HepG2 (cell line): Measurements from ENCODE around the gene PPP1R12C. TPM values are rescaled to one million over a fixed set of nuclear protein-coding genes. Genes with fewer than 3 reads are reported as not detected.

ENCODE experiments used
- ATAC-seq: fragments of 200-7000 bp; cut with Tn5 transposase; 3 replicates; pipeline ENCODE4 v1.9.1; 2020; ENCODE audit warnings: mild to moderate bottlenecking, moderate library complexity
- BruUV-seq: library from RNA; stranded (reverse); fragments of 400-500 nt; replicated peaks from 2 replicates; lab custom pipeline; 2021; lab: Mats Ljungman, UMichigan
- CTCF ChIA-PET: fragments of 300-600 bp; formaldehyde crosslinking; extraction: SDS; loops from one replicate; lab custom pipeline; 2021; ENCODE audit warnings: low total read pairs, inconsistent platforms, low intra/inter-chr PET ratio; lab: Yijun Ruan, JAX
- POLR2A ChIA-PET: fragments of 350-600 bp; sonication (Branson Sonifier 250); formaldehyde crosslinking; loops from one replicate; lab custom pipeline; 2020; ENCODE audit warnings: antibody characterized with exemption, inconsistent platforms; lab: Yijun Ruan, JAX
- DNase-seq: peaks from one replicate; pipeline ENCODE4 v3.0.0-alpha.2; 2015; ENCODE audit warnings: low spot score
- FAIRE-seq: peaks from 3 replicates; lab custom pipeline; 2011; peaks lifted over from hg19 to GRCh38; lab: Jason Lieb, UNC
- H2AFZ ChIP-seq: one replicate; pipeline ENCODE4 v1.6.1; 2011; ENCODE audit warnings: low read length, inconsistent platforms
- H3K27ac ChIP-seq: fragments of 300-600 bp; 3 replicates; pipeline ENCODE4 v1.8.0; 2011; ENCODE audit warnings: mixed run types, mild to moderate bottlenecking, mixed read lengths, low read length, inconsistent platforms; ENCODE audit not compliant: insufficient read depth; ENCODE audit errors: extremely low read length
- H3K27me3 ChIP-seq, 2 experiments: fragments of 200-600 bp in 1 of 2; 2 replicates in 1 of 2; 3 replicates in 1 of 2; pipeline versions ENCODE4 v1.6.0 to v1.8.0; 2011; ENCODE audit warnings: low read length in 2 of 2, mild to moderate bottlenecking in 2 of 2, moderate library complexity in 2 of 2, inconsistent platforms in 1 of 2; ENCODE audit not compliant: insufficient read depth in 2 of 2, control insufficient read depth in 1 of 2
- H3K36me3 ChIP-seq, 2 experiments: fragments of 200-600 bp in 1 of 2; replicated peaks in 1 of 2; 2 replicates in 1 of 2; 3 replicates in 1 of 2; pipeline versions ENCODE4 v1.5.1 to v1.8.0; 2011; ENCODE audit warnings: low read length in 2 of 2, inconsistent platforms in 1 of 2; ENCODE audit not compliant: insufficient read depth in 2 of 2, control insufficient read depth in 1 of 2
- H3K4me1 ChIP-seq: 2 replicates; pipeline ENCODE4 v1.5.1; 2012; ENCODE audit warnings: low read length, inconsistent platforms; ENCODE audit not compliant: insufficient read depth
- H3K4me2 ChIP-seq: 2 replicates; pipeline ENCODE4 v1.6.0; 2011; ENCODE audit warnings: low read depth, low read length, inconsistent platforms
- H3K4me3 ChIP-seq, 3 experiments: fragments of 200-600 bp in 1 of 3; sonication (generic), shearing (Covaris generic) in 1 of 3; replicated peaks in 1 of 3; 2 replicates each; pipeline ENCODE4 v1.5.1; 2011 to 2016; ENCODE audit warnings: low read length in 3 of 3, inconsistent platforms in 2 of 3, low read depth in 2 of 3, mild to moderate bottlenecking in 2 of 3, control low read depth in 1 of 3, mixed read lengths in 1 of 3; ENCODE audit not compliant: insufficient read depth in 1 of 3
- H3K79me2 ChIP-seq: one replicate; pipeline ENCODE4 v1.6.1; 2011; ENCODE audit warnings: low read length, inconsistent platforms; ENCODE audit not compliant: insufficient read depth
- H3K9ac ChIP-seq: 2 replicates; pipeline ENCODE4 v1.6.0; 2011; ENCODE audit warnings: mild to moderate bottlenecking, low read depth, low read length, inconsistent platforms; ENCODE audit not compliant: insufficient read depth
- H3K9me3 ChIP-seq: 2 replicates; pipeline ENCODE4 v1.5.1; 2012; ENCODE audit warnings: mild to moderate bottlenecking, low read length
- H4K20me1 ChIP-seq: 2 replicates; pipeline ENCODE4 v1.6.0; 2011; ENCODE audit warnings: inconsistent platforms, mild to moderate bottlenecking, low read length, moderate library complexity; ENCODE audit not compliant: insufficient read depth
- FOSL1 ChIP-seq: sonication (generic); formaldehyde crosslinking; IDR thresholded peaks from 2 replicates; pipeline ENCODE4 v1.9.0; 2021; ENCODE audit warnings: missing genetic modification reagents, borderline replicate concordance
- KAT2B ChIP-seq: fragments of 150-350 bp; IDR thresholded peaks from 2 replicates; pipeline ENCODE4 v1.6.1; 2014; ENCODE audit warnings: low read depth, low read length, borderline replicate concordance
- PAWR ChIP-seq: sonication (generic); formaldehyde crosslinking; IDR thresholded peaks from 2 replicates; pipeline ENCODE4 v1.4.0; 2020; ENCODE audit warnings: missing genetic modification reagents, mild to moderate bottlenecking, borderline replicate concordance
- SMAD1 ChIP-seq: sonication (generic); formaldehyde crosslinking; IDR thresholded peaks from 2 replicates; pipeline ENCODE4 v1.4.0; 2020; ENCODE audit warnings: missing genetic modification reagents, low read depth, mild to moderate bottlenecking, borderline replicate concordance
- ZFP36L2 ChIP-seq: sonication (generic); formaldehyde crosslinking; IDR thresholded peaks from 2 replicates; pipeline ENCODE4 v1.4.0; 2020; ENCODE audit warnings: missing genetic modification reagents
- ZFP41 ChIP-seq: sonication (generic); formaldehyde crosslinking; IDR thresholded peaks from 2 replicates; pipeline ENCODE4 v1.4.0; 2020; ENCODE audit warnings: mild to moderate bottlenecking, missing genetic modification reagents, borderline replicate concordance
- ZNF138 ChIP-seq: sonication (generic); formaldehyde crosslinking; IDR thresholded peaks from 2 replicates; pipeline ENCODE4 v1.5.0; 2020; ENCODE audit warnings: mild to moderate bottlenecking, low read depth, missing genetic modification reagents
- ZNF160 ChIP-seq: sonication (generic); formaldehyde crosslinking; IDR thresholded peaks from 2 replicates; pipeline ENCODE4 v1.8.0; 2022; ENCODE audit warnings: mild to moderate bottlenecking, inconsistent platforms, missing genetic modification reagents
- ZNF383 ChIP-seq: sonication (generic); formaldehyde crosslinking; IDR thresholded peaks from 2 replicates; pipeline ENCODE4 v1.4.0; 2020; ENCODE audit warnings: missing genetic modification reagents, mild to moderate bottlenecking, borderline replicate concordance
- ZNF7 ChIP-seq: IDR thresholded peaks from 2 replicates; pipeline ENCODE4 v1.6.1; 2016; ENCODE audit warnings: missing biosample characterization, missing genetic modification reagents
- WGBS: methylation state at CpG from one replicate; pipeline ENCODE4 v1.1.6; 2017; ENCODE audit warnings: low lambda C conversion rate; 5-methylcytosine and 5-hydroxymethylcytosine counted together
- in situ Hi-C: cut with HindIII; loops from 2 replicates; pipeline ENCODE4 v1.10.0; 2017; ENCODE audit warnings: low pct_unique_long_range_greater_than_20kb; ENCODE audit not compliant: extremely low pct_ligation_motif_present
- intact Hi-C: fragments of 100-400 bp; cut with micrococcal nuclease; formaldehyde crosslinking; loops from one replicate; pipeline ENCODE4 v1.10.0; 2022; ENCODE audit not compliant: unreplicated experiment
- polyA plus RNA-seq, 8 experiments: library from polyadenylated mRNA; depleted of rRNA in 3 of 8; stranded (reverse) in 7 of 8; unstranded in 1 of 8; fragments of >200 nt; fragmentation: Illumina TruSeq in 4 of 8; extraction: Trizol in 4 of 8; gene quantifications; 2 replicates each; pipeline versions ENCODE4 v1.2.1 to v1.2.3, GENCODE V29; 2011 to 2016; ENCODE audit warnings: low read depth in 4 of 8, missing spikeins in 1 of 8, mixed read lengths in 1 of 8; ENCODE audit not compliant: insufficient read depth in 1 of 8
- total RNA-seq, 5 experiments: library from RNA; depleted of rRNA; stranded (reverse); fragments of >200 nt; fragmentation: Illumina TruSeq; extraction: Trizol; gene quantifications; 2 replicates each; pipeline ENCODE4 v1.2.3, GENCODE V29; 2016; ENCODE audit warnings: low read depth in 1 of 5
- TF ChIP-seq, protein P1 (sequence below): sonication (generic); formaldehyde crosslinking; IDR thresholded peaks from 2 replicates; pipeline ENCODE4 v1.4.0; 2020; ENCODE audit warnings: missing genetic modification reagents, borderline replicate concordance

Gene PPP1R12C
- total and polyA plus RNA-seq, 2 of the 13 experiments (the other 11 are each of a cell fraction or from before 2014, with no cell fraction given): 29.7 to 30.3 TPM

DNA sequence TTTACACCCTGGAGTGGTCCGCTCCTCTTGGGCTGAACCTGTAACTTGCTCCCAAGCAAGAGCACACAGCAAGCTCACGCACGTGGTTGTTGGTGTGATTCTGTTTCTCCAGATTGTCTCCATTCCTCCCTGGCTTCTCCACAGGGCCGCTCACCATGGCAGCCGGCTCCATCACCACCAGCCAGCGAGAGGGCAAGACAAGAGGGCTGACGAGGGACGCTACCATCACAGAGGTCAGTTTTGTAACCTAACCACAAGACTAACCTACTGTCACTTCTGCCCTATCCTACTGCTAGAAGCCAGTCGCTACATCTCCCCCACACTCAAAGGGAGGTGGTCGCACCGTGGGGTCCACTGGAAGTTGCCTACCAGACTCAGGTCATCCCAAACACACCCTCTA, 74.7 kb downstream of the PPP1R12C start:
- in situ Hi-C loops (no loop called here), intact Hi-C loops (no loop called here)
- Histone ChIP-seq H4K20me1 (no peaks in the 10 kb centered on the region), H3K27ac (no peak overlapping the region), H3K4me3 (no peak overlapping the region), H3K79me2 (no peaks in the 10 kb centered on the region), H3K4me1 (no peaks in the 10 kb centered on the region), H3K9ac (no peak overlapping the region), H3K27me3 (no peaks in the 10 kb centered on the region), H3K4me2 (no peak overlapping the region), H3K36me3 (peaks cover 11 to 33% of the 10 kb centered on the region in 2 experiments; a peak in 4 of 5 replicates), H2AFZ (no peak overlapping the region), H3K9me3 (no peaks in the 10 kb centered on the region)
- ChIA-PET POLR2A (no interaction called here), CTCF (no interaction called here)
- BruUV-seq: no TSS peak
- DNase-seq (no peak), FAIRE-seq (no peak), ATAC-seq (no peak)
- 49% methylated on average over 6 of the region's 11 CpGs for WGBS
- TF ChIP-seq, protein P1, sequence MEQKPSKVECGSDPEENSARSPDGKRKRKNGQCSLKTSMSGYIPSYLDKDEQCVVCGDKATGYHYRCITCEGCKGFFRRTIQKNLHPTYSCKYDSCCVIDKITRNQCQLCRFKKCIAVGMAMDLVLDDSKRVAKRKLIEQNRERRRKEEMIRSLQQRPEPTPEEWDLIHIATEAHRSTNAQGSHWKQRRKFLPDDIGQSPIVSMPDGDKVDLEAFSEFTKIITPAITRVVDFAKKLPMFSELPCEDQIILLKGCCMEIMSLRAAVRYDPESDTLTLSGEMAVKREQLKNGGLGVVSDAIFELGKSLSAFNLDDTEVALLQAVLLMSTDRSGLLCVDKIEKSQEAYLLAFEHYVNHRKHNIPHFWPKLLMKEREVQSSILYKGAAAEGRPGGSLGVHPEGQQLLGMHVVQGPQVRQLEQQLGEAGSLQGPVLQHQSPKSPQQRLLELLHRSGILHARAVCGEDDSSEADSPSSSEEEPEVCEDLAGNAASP (CRISPR knock-in tag): no peak
- TF ChIP-seq PAWR (CRISPR knock-in tag): no peak
- TF ChIP-seq ZNF383 (CRISPR knock-in tag): no peak
- TF ChIP-seq ZNF160 (CRISPR knock-in tag): no peak
- TF ChIP-seq SMAD1 (CRISPR knock-in tag): no peak
- TF ChIP-seq ZFP36L2 (CRISPR knock-in tag): no peak
- TF ChIP-seq ZFP41 (CRISPR knock-in tag): no peak
- TF ChIP-seq FOSL1 (CRISPR knock-in tag): no peak
- TF ChIP-seq ZNF138 (CRISPR knock-in tag): no peak
- no peak for TF ChIP-seq ZNF7 (CRISPR knock-in tag)
- no peak for TF ChIP-seq KAT2B
